Occipital lobe (tissue), 2 donors: ENCODE measurements around the gene CCND3. TPM values are rescaled to one million over a fixed set of nuclear protein-coding genes. Genes with fewer than 3 reads are reported as not detected.

Experiments
- DNase-seq: peaks from one replicate; lab custom pipeline; 2025; lab: John Stamatoyannopoulos, UW
- total RNA-seq: library from RNA; depleted of rRNA; stranded (reverse); fragments of >200 nt; gene quantifications from one replicate; pipeline ENCODE4 v1.2.3, GENCODE V29; 2014

CCND3 gene
- total RNA-seq, 1 donor from 2014 or later: 19.2 TPM

- no peak for DNase-seq
These were observed 20.0 kb downstream of the CCND3 start for GRCh38 chr6:41921712-41921998.

- DNase-seq: peak; percentile 94
These were observed 20.5 kb downstream of the CCND3 start, which contains the start of the genes BYSL and MED20 for GRCh38 chr6:41920921-41921711. BYSL (plus strand) TSS chr6:41921499; CDS start chr6:41921563, 64 bp downstream. MED20 (minus strand) TSS chr6:41921139; CDS start chr6:41921018, 121 bp downstream.

- DNase-seq: no peak
These were observed 24.1 kb downstream of the CCND3 start for GRCh38 chr6:41917528-41917927.

GRCh38 chr6:41914869-41915530, 26.6 kb downstream of the CCND3 start:
- no peak for DNase-seq

GRCh38 chr6:41914343-41914742, 27.3 kb downstream of the CCND3 start:
- no peak for DNase-seq

GRCh38 chr6:41909727-41910126, 31.9 kb downstream of the CCND3 start:
- no peak for DNase-seq

GRCh38 chr6:41901882-41902519, 39.6 kb downstream of the CCND3 start:
- no peak for DNase-seq

GRCh38 chr6:41900861-41901260, 40.7 kb downstream of the CCND3 start:
- no peak for DNase-seq

GRCh38 chr6:41896281-41896680, 45.3 kb downstream of the CCND3 start:
- DNase-seq: no peak

GRCh38 chr6:41895300-41896233, 46.0 kb downstream of the CCND3 start, which contains the start of gene USP49:
USP49 (minus strand) TSS chr6:41895375; CDS start chr6:41806983, 88,392 bp downstream.
- peak; percentile 88 for DNase-seq

GRCh38 chr6:41894366-41895299, 47.0 kb downstream of the CCND3 start:
- DNase-seq: no peak

- DNase-seq: no peak
These were observed 48.6 kb downstream of the CCND3 start for GRCh38 chr6:41892921-41893564.

GRCh38 chr6:41887331-41887751, 54.3 kb downstream of the CCND3 start:
- DNase-seq: no peak

GRCh38 chr6:41885930-41886329, 55.7 kb downstream of the CCND3 start:
- no peak for DNase-seq

GRCh38 chr6:41884957-41885356, 56.7 kb downstream of the CCND3 start:
- DNase-seq: no peak
